ENCODE results near the gene CEBPE. TPM values are rescaled to one million over a fixed set of nuclear protein-coding genes. Genes with fewer than 3 reads are reported as not detected.

CEBPE gene
- total RNA-seq, 6 experiments from 2014 or later, result not detected

- Mint-ChIP-seq H3K4me3 (no peak overlapping the region), H3K9me3 (no peaks in the 10 kb centered on the region), H3K4me1 (ENCODE audit: low read depth) (peaks cover 47% of the 10 kb centered on the region), H3K36me3 (ENCODE audit: low read depth) (no peaks in the 10 kb centered on the region), H3K27me3 (ENCODE audit: insufficient read depth) (no peaks in the 10 kb centered on the region; the same call in 1 of the 2 replicates), H3K27ac (no peak overlapping the region)
- TF ChIP-seq CTCF (IDR thresholded peaks at IDR 0.05), result no peak
- no peak for DNase-seq
Measured at GRCh38 chr14:23159532-23159931, 40.5 kb upstream of the CEBPE start.

- Mint-ChIP-seq H3K27ac (no peak overlapping the region), H3K27me3 (ENCODE audit: insufficient read depth) (no peaks in the 10 kb centered on the region; the same call in 1 of the 2 replicates), H3K36me3 (ENCODE audit: low read depth) (no peaks in the 10 kb centered on the region), H3K9me3 (no peaks in the 10 kb centered on the region), H3K4me3 (no peak overlapping the region), H3K4me1 (ENCODE audit: low read depth) (peaks cover 54% of the 10 kb centered on the region)
- DNase-seq, result no peak
- TF ChIP-seq CTCF (IDR thresholded peaks at IDR 0.05), result no peak
Measured at GRCh38 chr14:23158779-23159178, 39.7 kb upstream of the CEBPE start.

GRCh38 chr14:23154964-23155587, 36.0 kb upstream of the CEBPE start:
- no peaks in the 10 kb centered on the region for H3K36me3 Mint-ChIP-seq (ENCODE audit: low read depth)
- no peaks in the 10 kb centered on the region for H3K9me3 Mint-ChIP-seq
- TF ChIP-seq CTCF (IDR thresholded peaks at IDR 0.05), result no peak
- DNase-seq, result peak; percentile 86
- H3K4me1 Mint-ChIP-seq (ENCODE audit: low read depth), result peaks cover 55% of the 10 kb centered on the region
- no peaks in the 10 kb centered on the region; the same call in 1 of the 2 replicates for H3K27me3 Mint-ChIP-seq (ENCODE audit: insufficient read depth)
- peak overlapping the region; percentile 97 for H3K27ac Mint-ChIP-seq
- peak overlapping the region; percentile 84 for H3K4me3 Mint-ChIP-seq

- Mint-ChIP-seq H3K27ac (peak overlapping the region; percentile 97), H3K9me3 (no peaks in the 10 kb centered on the region), H3K36me3 (ENCODE audit: low read depth) (no peaks in the 10 kb centered on the region), H3K4me3 (peak overlapping the region; percentile 84), H3K4me1 (ENCODE audit: low read depth) (peaks cover 49% of the 10 kb centered on the region), H3K27me3 (ENCODE audit: insufficient read depth) (no peaks in the 10 kb centered on the region; the same call in 1 of the 2 replicates)
- no peak for TF ChIP-seq CTCF (IDR thresholded peaks at IDR 0.05)
- peak; percentile 91 for DNase-seq
Measured at GRCh38 chr14:23153851-23154796, 35.1 kb upstream of the CEBPE start.

- no peak for TF ChIP-seq CTCF (IDR thresholded peaks at IDR 0.05)
- no peaks in the 10 kb centered on the region; the same call in none of the 2 replicates for H3K27me3 Mint-ChIP-seq (ENCODE audit: insufficient read depth)
- peaks cover 64% of the 10 kb centered on the region for H3K4me1 Mint-ChIP-seq (ENCODE audit: low read depth)
- DNase-seq, result no peak
- no peaks in the 10 kb centered on the region for H3K9me3 Mint-ChIP-seq
- peaks cover 12% of the 10 kb centered on the region for H3K36me3 Mint-ChIP-seq (ENCODE audit: low read depth)
- H3K27ac Mint-ChIP-seq, result no peak overlapping the region
- H3K4me3 Mint-ChIP-seq, result no peak overlapping the region
Measured at GRCh38 chr14:23151342-23151741, 32.3 kb upstream of the CEBPE start.

All from HFFc6 (cell line).